WI38 (cell line): ENCODE measurements around the gene LYPD8.

Source experiments
- H3K4me3 ChIP-seq: 2 replicates; pipeline ENCODE4 v1.5.1; 2011; ENCODE audit warnings: low read depth, mild to moderate bottlenecking, control low read depth, low read length
- TF ChIP-seq, protein P1 (sequence below): IDR thresholded peaks from 2 replicates; pipeline ENCODE4 v1.5.1; 2012; ENCODE audit warnings: low read depth, mild to moderate bottlenecking, control low read depth, low read length

Gene LYPD8

DNA sequence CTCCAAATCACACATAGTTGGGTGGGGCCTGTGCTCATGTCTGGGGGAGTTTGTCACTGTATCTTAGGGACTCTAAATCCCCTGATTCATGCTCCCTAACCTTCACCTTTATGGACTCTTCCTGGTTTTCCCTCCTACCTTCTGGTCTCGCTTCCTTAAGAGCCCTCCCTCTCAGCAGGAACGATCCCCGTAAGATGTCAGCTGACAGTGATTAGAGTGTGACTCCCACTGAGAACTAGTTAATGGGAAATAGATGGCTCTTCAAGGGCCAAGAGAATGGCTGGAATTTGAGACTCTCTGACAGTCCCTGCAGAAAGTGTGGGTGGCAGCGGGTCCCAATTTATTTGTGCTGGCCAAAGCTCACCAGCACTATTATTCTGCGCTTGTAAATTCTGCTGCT is 22.0 kb downstream of the LYPD8 start:
- TF ChIP-seq, protein P1, sequence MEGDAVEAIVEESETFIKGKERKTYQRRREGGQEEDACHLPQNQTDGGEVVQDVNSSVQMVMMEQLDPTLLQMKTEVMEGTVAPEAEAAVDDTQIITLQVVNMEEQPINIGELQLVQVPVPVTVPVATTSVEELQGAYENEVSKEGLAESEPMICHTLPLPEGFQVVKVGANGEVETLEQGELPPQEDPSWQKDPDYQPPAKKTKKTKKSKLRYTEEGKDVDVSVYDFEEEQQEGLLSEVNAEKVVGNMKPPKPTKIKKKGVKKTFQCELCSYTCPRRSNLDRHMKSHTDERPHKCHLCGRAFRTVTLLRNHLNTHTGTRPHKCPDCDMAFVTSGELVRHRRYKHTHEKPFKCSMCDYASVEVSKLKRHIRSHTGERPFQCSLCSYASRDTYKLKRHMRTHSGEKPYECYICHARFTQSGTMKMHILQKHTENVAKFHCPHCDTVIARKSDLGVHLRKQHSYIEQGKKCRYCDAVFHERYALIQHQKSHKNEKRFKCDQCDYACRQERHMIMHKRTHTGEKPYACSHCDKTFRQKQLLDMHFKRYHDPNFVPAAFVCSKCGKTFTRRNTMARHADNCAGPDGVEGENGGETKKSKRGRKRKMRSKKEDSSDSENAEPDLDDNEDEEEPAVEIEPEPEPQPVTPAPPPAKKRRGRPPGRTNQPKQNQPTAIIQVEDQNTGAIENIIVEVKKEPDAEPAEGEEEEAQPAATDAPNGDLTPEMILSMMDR = no peak
- no peak overlapping the region for H3K4me3 ChIP-seq

DNA sequence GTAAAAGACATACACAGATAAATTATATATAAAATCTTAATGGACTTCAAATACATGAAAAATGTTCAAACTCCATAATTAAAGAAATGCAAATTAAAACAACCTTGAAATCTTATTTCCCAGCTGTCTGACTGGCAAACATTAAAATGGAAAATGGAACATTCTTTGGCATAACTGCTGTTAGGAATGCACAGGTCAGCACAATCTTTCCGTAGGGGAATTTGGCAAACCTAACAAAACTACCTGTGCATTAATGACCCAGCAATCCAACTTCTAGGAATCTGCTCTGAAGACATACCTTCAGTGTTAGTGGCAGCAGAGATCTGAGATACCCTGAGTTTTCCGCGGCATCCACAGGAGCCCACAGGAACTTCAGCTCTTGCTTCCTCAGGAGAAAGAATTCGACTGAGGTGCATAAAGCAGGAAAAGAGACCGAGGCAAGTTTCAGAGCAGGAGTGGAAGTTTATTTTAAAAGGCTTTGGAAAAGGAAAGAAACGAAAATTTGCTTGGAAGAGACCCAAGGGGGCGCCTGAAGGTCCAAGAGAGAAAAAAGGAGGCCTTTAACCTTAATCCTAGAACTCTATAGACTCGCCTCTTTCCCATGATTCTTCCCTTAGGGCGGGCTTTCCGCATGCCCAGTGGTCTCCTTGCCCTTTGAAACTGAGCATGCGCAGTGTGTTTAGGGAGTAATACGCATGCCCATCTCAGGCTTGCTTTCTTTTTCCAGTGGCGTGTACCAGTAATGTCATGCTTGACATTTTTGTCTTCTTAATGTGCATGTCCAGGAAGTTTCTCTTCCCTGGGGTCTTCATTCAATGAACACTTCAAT is 24.8 kb downstream of the LYPD8 start:
- TF ChIP-seq, protein P1 = no peak
- no peak overlapping the region for H3K4me3 ChIP-seq

DNA sequence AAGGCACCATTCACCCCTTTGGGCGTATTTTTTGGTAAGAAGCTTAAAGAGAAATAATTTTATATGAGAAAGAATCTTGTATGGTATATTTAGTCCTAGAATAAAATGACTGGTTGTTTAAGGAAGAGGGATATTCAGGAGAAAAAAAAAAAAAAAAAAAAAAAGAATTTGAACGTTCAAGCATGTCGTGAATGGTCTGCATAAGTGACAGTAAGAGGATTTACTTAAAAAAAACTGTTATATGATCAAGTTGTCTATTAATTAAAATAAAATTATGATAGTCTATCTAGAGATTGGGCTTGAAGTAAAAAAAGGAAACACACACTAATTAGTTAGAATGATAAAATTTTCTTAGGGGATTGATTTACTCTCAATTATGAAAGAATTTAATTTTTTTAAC is 41.3 kb downstream of the LYPD8 start:
- TF ChIP-seq, protein P1 = no peak
- H3K4me3 ChIP-seq = no peak overlapping the region

DNA sequence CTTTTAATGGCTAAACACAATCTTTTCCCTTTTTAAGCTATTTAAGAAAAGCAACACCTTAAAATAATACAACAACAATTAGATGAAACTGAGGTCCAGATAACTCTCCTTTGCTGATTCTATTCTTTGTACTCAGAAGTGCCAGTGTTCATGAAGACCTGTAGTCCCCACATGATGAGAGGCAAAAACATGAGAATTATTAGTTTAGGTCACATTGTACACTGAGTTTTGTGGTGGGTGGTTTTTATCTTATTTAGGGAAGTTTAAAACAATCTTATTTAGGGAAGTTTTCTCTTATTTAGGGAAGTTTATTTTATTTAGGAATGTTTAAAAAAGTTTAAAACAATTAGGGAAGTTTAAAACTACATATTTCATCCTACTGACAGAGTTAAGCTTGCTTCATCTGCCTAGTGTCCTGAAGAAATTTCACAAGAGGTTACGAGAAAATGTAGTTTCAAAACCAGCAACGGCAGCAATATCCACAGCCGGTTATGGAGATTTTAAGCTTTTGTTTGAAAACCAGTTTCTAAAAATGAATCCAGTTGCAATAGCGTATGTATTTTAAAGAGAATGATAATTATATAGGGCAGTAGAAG is 45.2 kb downstream of the LYPD8 start:
- TF ChIP-seq, protein P1 = no peak
- no peak overlapping the region for H3K4me3 ChIP-seq

DNA sequence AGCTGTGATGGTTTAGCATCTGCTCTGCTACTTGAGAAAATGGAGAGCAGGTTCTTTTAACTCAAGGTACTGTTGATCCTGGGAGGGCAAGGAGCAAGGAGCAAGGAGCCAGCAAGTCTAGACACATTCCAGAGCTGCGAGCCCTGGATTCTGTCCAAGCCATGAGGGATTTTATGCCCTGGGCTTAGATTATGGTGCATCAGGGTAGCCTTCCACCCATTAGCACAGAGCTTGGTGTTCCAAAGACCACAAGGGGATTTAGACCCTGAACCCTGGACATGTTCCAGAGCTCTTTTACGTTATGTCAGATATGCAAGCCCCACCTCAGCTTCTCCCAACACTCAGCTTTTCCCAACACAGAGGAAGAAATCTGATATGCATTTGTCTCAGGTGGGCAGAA is 51.0 kb downstream of the LYPD8 start:
- TF ChIP-seq, protein P1 = no peak
- no peak overlapping the region for H3K4me3 ChIP-seq

DNA sequence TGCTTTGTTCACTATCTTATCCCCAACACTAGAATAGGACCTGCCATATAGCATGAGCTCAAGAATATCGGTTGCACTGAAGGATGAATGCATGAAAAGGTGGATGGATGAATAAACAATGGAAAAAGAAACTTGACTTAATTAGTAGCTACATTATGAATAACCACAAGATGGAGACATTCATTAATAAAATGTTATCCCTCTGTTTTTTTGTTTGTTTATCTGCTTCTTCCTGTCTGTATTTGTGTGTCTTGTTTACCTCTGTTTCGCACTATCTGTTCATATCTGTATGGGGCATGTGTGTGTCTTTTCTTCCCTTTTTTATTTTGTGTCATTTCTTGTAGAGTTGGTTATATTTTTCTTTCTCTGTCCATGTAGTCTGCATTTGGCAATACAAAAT is 51.9 kb downstream of the LYPD8 start:
- H3K4me3 ChIP-seq = no peak overlapping the region
- TF ChIP-seq, protein P1 = no peak

DNA sequence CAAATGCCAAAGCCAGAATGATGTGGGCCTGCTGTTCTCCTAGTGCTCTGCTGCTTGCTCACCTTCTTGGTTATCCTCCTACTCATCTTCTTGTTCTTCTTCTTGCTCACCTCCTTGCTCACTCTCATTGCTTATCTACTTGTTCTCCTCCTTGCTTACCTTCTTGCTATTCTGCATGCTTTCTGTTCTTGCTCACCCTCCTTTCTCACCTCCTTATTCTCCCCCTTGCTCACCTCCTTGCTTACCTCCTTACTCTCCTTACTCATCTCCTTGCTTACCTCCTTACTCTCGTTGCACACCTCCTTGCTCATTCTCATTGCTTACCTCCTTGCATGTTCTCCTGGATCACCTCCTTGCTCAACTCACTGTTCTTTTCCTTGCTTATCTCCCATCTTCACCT is 52.8 kb downstream of the LYPD8 start, which contains the start of gene OR14I1:
OR14I1 (minus strand) TSS at position 53 of the 400 bp plus-strand sequence.
- TF ChIP-seq, protein P1 = no peak
- H3K4me3 ChIP-seq = no peak within 1 kb of the TSS
